Rectal smooth muscle tissue (tissue), 1 donor: Measurements from ENCODE around the gene IMPG1.
"Not testable (repeated sequence)": the region's sequence is repeated elsewhere in the genome, so short reads cannot be mapped to it uniquely, and the experiment has no call there.

ENCODE experiments used
- H3K27ac ChIP-seq: one replicate; pipeline ENCODE4 v1.7.0; 2013; ENCODE audit warnings: low read depth, low read length, inconsistent platforms
- H3K27me3 ChIP-seq: one replicate; pipeline ENCODE4 v1.7.0; 2013; ENCODE audit warnings: low read length; ENCODE audit not compliant: control insufficient read depth, insufficient read depth
- H3K36me3 ChIP-seq: one replicate; pipeline ENCODE4 v1.7.0; 2013; ENCODE audit warnings: low read length; ENCODE audit not compliant: control insufficient read depth, insufficient read depth
- H3K4me1 ChIP-seq: one replicate; pipeline ENCODE4 v1.7.0; 2013; ENCODE audit warnings: low read length; ENCODE audit not compliant: control insufficient read depth, insufficient read depth
- H3K4me3 ChIP-seq: one replicate; pipeline ENCODE4 v1.7.0; 2013; ENCODE audit warnings: low read length
- H3K9ac ChIP-seq: one replicate; pipeline ENCODE4 v1.7.0; 2013; ENCODE audit warnings: low read length

IMPG1 gene

GRCh38 chr6:75907444-75907843 is 165.0 kb downstream of the IMPG1 start:
- H3K4me1 ChIP-seq = no peaks in the 10 kb centered on the region
- H3K9ac ChIP-seq = no peak overlapping the region
- no peaks in the 10 kb centered on the region for H3K27me3 ChIP-seq
- H3K4me3 ChIP-seq = no peak overlapping the region
- H3K27ac ChIP-seq = no peak overlapping the region
- no peaks in the 10 kb centered on the region for H3K36me3 ChIP-seq

DNA sequence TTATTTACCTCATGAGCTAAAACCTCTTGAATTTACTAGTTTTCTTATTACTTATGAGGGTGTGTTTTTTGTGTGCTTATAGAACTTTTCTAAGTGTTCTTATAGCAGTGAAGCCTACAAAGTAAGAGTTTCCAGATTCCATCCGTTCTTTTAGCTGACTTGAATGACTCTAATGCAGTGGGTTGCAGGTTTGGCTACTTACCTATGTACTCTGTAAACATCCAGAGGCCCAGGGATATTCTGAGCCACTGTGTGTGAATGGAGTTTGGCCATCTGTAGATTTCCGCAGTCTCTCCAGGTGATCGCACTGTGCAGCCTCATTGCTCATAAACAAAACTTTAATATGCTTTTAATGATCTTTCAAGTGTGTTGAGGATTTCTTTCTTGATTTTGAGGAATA is 165.6 kb downstream of the IMPG1 start:
- Histone ChIP-seq H3K9ac (no peak overlapping the region), H3K4me1 (no peaks in the 10 kb centered on the region), H3K4me3 (no peak overlapping the region), H3K27ac (no peak overlapping the region), H3K36me3 (no peaks in the 10 kb centered on the region), H3K27me3 (no peaks in the 10 kb centered on the region)

DNA sequence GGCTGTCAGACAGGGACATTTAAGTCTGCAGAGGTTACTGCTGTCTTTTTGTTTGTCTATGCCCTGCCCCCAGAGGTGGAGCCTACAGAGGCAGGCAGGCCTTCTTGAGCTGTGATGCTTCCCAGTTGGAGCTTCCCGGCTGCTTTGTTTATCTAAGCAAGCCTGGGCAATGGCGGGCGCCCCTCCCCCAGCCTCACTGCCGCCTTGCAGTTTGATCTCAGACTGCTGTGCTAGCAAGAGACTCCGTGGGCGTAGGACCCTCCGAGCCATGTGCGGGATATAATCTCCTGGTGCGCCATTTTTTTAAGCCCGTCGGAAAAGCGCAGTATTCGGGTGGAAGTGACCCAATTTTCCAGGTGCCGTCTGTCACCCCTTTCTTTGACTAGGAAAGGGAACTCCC is 167.3 kb downstream of the IMPG1 start:
- H3K36me3 ChIP-seq, H3K4me3 ChIP-seq, H3K27ac ChIP-seq, H3K27me3 ChIP-seq, H3K4me1 ChIP-seq, H3K9ac ChIP-seq: not testable (repeated sequence)

DNA sequence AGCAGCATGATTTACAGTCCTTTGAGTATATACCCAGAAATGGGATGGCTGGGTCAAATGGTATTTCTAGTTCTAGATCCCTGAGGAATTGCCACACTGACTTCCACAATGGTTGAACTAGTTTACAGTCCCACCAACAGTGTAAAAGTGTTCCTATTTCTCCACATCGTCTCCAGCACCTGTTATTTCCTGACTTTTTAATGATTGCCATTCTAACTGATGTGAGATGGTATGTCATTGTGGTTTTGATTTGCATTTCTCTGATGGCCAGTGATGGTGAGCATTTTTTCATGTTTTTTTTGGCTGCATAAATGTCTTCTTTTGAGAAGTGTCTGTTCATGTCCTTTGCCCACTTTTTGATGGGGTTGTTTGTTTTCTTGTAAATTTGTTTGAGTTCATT is 172.2 kb downstream of the IMPG1 start:
- not testable (repeated sequence) for H3K4me3 ChIP-seq, H3K27ac ChIP-seq, H3K27me3 ChIP-seq, H3K9ac ChIP-seq, H3K4me1 ChIP-seq, H3K36me3 ChIP-seq

DNA sequence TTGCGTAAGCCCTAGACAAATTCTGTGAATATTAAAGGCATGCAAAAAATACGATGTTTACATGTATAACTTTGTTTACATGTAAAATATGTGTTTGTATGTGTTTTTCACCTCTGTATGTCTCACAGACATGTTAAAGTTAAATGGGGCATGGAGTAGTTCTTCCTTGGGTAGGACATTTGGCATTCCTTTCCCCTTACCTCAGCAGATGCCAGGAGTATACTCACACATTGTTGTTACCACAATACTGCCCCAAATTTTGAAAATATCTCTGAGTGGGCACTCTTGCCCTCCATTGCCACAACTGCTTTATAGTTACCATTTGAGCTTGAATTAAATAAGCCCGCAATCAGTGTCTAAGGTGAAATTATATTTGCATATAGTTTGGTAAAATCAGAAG is 175.9 kb downstream of the IMPG1 start:
- no peak overlapping the region for H3K9ac ChIP-seq
- no peaks in the 10 kb centered on the region for H3K36me3 ChIP-seq
- H3K4me3 ChIP-seq = no peak overlapping the region
- H3K4me1 ChIP-seq = no peaks in the 10 kb centered on the region
- no peak overlapping the region for H3K27ac ChIP-seq
- H3K27me3 ChIP-seq = no peaks in the 10 kb centered on the region

GRCh38 chr6:75893776-75894152 is 178.7 kb downstream of the IMPG1 start:
- Histone ChIP-seq H3K4me3 (no peak overlapping the region), H3K4me1 (no peaks in the 10 kb centered on the region), H3K36me3 (no peaks in the 10 kb centered on the region), H3K27me3 (no peaks in the 10 kb centered on the region), H3K27ac (no peak overlapping the region), H3K9ac (no peak overlapping the region)

GRCh38 chr6:75893058-75893775 is 179.2 kb downstream of the IMPG1 start:
- Histone ChIP-seq H3K36me3 (no peaks in the 10 kb centered on the region), H3K27ac (no peak overlapping the region), H3K4me1 (no peaks in the 10 kb centered on the region), H3K9ac (no peak overlapping the region), H3K4me3 (no peak overlapping the region), H3K27me3 (no peaks in the 10 kb centered on the region)

DNA sequence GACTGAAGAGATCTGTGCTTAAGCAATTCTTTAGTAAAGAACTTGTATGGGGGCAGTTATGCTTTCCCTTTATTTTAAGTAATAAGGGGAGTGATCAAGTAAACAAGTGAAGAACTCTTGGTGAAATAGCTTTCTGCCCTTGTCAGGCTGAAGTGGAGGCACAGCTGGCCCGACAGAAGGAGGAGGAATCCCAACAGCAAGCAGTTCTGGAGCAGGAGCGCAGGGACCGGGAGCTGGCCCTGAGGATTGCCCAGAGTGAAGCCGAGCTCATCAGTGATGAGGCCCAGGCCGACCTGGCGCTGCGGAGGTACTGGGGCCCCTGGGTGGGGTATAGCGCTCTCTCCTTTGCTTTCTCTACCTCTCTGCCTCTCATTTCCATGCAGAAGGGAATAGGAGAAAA is 180.1 kb downstream of the IMPG1 start:
- no peak overlapping the region for H3K4me3 ChIP-seq
- no peaks in the 10 kb centered on the region for H3K27me3 ChIP-seq

GRCh38 chr6:75884822-75885221 is 187.6 kb downstream of the IMPG1 start:
- Histone ChIP-seq H3K4me3 (no peak overlapping the region), H3K36me3 (no peaks in the 10 kb centered on the region), H3K4me1 (no peaks in the 10 kb centered on the region), H3K27me3 (no peaks in the 10 kb centered on the region), H3K27ac (no peak overlapping the region), H3K9ac (no peak overlapping the region)

More for the DNA sequence above, 180.1 kb downstream of the IMPG1 start:
- no peaks in the 10 kb centered on the region for H3K36me3 ChIP-seq
- H3K27ac ChIP-seq = no peak overlapping the region
- H3K4me1 ChIP-seq = no peaks in the 10 kb centered on the region
- H3K9ac ChIP-seq = no peak overlapping the region

DNA sequence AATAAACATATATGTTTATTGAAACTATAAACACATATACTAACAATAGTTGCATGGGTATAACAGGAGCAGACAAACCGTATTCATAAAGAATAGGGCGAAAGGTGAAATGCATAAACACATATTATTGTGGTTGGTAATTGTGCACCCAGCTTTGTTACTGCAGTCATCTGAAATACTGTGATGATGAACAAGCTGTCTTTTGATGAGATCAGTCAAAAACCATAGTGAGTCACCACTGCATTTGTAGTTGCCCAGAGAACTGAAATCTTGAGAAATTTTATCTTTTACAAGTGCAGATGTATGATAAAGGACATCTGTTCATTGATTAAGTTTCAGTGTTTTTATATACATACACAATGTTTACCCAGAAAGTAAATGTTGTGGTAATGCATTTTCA is 189.7 kb downstream of the IMPG1 start:
- Histone ChIP-seq H3K27me3 (no peaks in the 10 kb centered on the region), H3K27ac (no peak overlapping the region), H3K9ac (no peak overlapping the region), H3K36me3 (no peaks in the 10 kb centered on the region), H3K4me1 (no peaks in the 10 kb centered on the region), H3K4me3 (no peak overlapping the region)

DNA sequence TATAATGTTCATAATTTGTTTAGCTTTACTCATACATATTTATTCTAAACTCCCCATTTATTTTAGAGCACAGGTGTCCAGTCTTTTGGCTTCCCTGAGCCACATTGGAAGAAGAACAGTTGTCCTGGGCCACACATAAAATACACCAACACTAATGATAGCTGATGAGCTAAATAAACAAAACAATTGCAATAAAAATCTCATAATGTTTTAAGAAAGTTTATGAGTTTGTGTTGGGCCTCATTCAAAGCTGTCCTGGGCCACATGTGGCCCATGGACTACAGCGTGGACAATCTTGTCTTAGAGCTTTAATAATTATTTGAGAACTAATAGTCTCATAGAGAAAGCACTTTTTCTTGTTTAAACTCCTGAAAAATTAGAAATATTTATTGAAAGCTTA is 192.2 kb downstream of the IMPG1 start:
- no peak overlapping the region for H3K4me3 ChIP-seq
- H3K4me1 ChIP-seq = no peaks in the 10 kb centered on the region
- H3K9ac ChIP-seq = no peak overlapping the region
- H3K27me3 ChIP-seq = no peaks in the 10 kb centered on the region
- no peak overlapping the region for H3K27ac ChIP-seq
- no peaks in the 10 kb centered on the region for H3K36me3 ChIP-seq

DNA sequence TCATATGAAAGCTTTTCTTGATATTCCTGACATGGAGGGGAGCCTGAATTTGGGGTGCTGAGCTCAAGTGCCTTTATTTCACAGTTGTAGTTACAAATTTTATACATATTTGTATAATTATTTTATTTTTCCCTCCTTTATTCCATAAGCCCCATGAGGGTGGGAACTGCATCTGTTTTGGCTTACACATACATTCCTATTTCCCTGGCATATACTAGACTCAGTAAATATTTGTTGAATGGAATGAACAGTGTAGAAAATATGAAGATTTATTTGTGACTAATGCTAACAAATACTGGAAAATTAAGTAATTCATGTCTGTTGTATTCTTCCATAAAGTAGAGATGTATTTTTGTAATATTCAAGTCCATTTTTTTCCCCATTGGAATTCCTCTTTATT is 196.3 kb downstream of the IMPG1 start:
- Histone ChIP-seq H3K9ac (no peak overlapping the region), H3K27ac (no peak overlapping the region), H3K4me1 (no peaks in the 10 kb centered on the region), H3K36me3 (no peaks in the 10 kb centered on the region), H3K4me3 (no peak overlapping the region), H3K27me3 (no peaks in the 10 kb centered on the region)

DNA sequence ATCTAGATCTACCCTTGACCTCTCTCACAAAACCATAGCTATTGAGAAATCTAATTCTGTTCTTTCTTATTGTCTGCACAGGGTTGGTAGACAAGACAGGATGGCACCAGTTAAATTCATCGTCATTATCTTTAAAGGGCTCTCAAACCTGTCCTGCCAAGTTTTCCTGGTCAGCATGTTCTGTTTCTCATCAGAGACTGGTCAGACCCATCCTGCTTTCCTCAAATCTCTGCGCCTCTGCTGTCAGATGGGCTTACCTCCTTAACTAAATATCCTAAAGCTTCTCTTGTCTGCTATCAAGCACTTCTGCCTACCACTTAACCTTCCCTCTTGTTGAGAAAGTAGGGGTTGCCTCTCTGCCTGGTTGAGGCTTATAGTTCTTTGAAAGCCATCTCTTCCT is 198.2 kb downstream of the IMPG1 start:
- Histone ChIP-seq H3K27ac (no peak overlapping the region), H3K9ac (no peak overlapping the region), H3K4me1 (no peaks in the 10 kb centered on the region), H3K36me3 (no peaks in the 10 kb centered on the region), H3K27me3 (no peaks in the 10 kb centered on the region), H3K4me3 (no peak overlapping the region)
